NCI-H526 treated with DMSO at 0.1 percent for 48 hours (cell line): ENCODE data around the gene ANXA1.

Source experiments
- DNase-seq: peaks from one replicate; lab custom pipeline; 2025; lab: John Stamatoyannopoulos, UW

Gene ANXA1

GRCh38 chr9:73138516-73138915 is 13.1 kb upstream of the ANXA1 start:
- DNase-seq = no peak

GRCh38 chr9:73141282-73141681 is 10.4 kb upstream of the ANXA1 start:
- no peak for DNase-seq

GRCh38 chr9:73143711-73144328 is 7.8 kb upstream of the ANXA1 start:
- DNase-seq = peak; percentile 84

GRCh38 chr9:73146111-73146815 is 5.4 kb upstream of the ANXA1 start:
- peak; percentile 92 for DNase-seq

GRCh38 chr9:73148447-73148937 is 3.2 kb upstream of the ANXA1 start:
- peak; percentile 30 for DNase-seq

- DNase-seq = no peak
Observed at GRCh38 chr9:73149371-73150067, 2.1 kb upstream of the ANXA1 start.

- DNase-seq = no peak
Observed at GRCh38 chr9:73152543-73152844, 829 bp downstream of the ANXA1 start.

GRCh38 chr9:73152953-73153352 is 1.3 kb downstream of the ANXA1 start:
- DNase-seq = no peak

GRCh38 chr9:73153793-73154227 is 2.1 kb downstream of the ANXA1 start:
- DNase-seq = no peak

- DNase-seq = no peak
Observed at GRCh38 chr9:73154271-73154670, 2.6 kb downstream of the ANXA1 start.

GRCh38 chr9:73154722-73155121 is 3.1 kb downstream of the ANXA1 start:
- peak; percentile 33 for DNase-seq

GRCh38 chr9:73155377-73155776 is 3.7 kb downstream of the ANXA1 start:
- DNase-seq = no peak

- DNase-seq = peak; percentile 6
Observed at GRCh38 chr9:73155968-73156864, 4.6 kb downstream of the ANXA1 start.

GRCh38 chr9:73156865-73157187 is 5.2 kb downstream of the ANXA1 start:
- no peak for DNase-seq

- DNase-seq = no peak
Observed at GRCh38 chr9:73157811-73158210, 6.1 kb downstream of the ANXA1 start.

GRCh38 chr9:73158723-73159122 is 7.1 kb downstream of the ANXA1 start:
- DNase-seq = no peak

- no peak for DNase-seq
Observed at GRCh38 chr9:73160868-73161267, 9.2 kb downstream of the ANXA1 start.

GRCh38 chr9:73162987-73163768 is 11.5 kb downstream of the ANXA1 start:
- no peak for DNase-seq

GRCh38 chr9:73165911-73166310 is 14.2 kb downstream of the ANXA1 start:
- no peak for DNase-seq

GRCh38 chr9:73166468-73166867 is 14.8 kb downstream of the ANXA1 start:
- DNase-seq = no peak

- DNase-seq = peak; percentile 40
Observed at GRCh38 chr9:73167614-73168013, 15.9 kb downstream of the ANXA1 start.
